Smooth muscle cell of the brain vasculature (primary cell): Measurements from ENCODE around the gene CD151.

Experiments
- DNase-seq: peaks from one replicate; pipeline ENCODE4 v3.0.0-alpha.2; 2012; ENCODE audit warnings: low read depth, low spot score

CD151 gene

GRCh38 chr11:829176-829846 lies 3.4 kb upstream of the CD151 start:
- no peak for DNase-seq

- no peak for DNase-seq
Measured at GRCh38 chr11:829847-830294, 2.9 kb upstream of the CD151 start.

GRCh38 chr11:830295-831117 lies 2.2 kb upstream of the CD151 start:
- no peak for DNase-seq

- no peak for DNase-seq
Measured at GRCh38 chr11:831118-831864, 1.5 kb upstream of the CD151 start.

- DNase-seq: no peak
Measured at GRCh38 chr11:831961-832528, 707 bp upstream of the CD151 start.

GRCh38 chr11:833114-833791 lies 501 bp downstream of the CD151 start:
- no peak for DNase-seq

GRCh38 chr11:833849-834311 lies 1.1 kb downstream of the CD151 start:
- no peak for DNase-seq

- no peak for DNase-seq
Measured at GRCh38 chr11:834371-835316, 1.9 kb downstream of the CD151 start.

- DNase-seq: no peak
Measured at GRCh38 chr11:836274-836673, 3.5 kb downstream of the CD151 start.

- no peak for DNase-seq
Measured at GRCh38 chr11:836700-837099, 3.9 kb downstream of the CD151 start.

GRCh38 chr11:837189-837989 lies 4.6 kb downstream of the CD151 start:
- DNase-seq: no peak

- no peak for DNase-seq
Measured at GRCh38 chr11:837990-838307, 5.2 kb downstream of the CD151 start.

- no peak for DNase-seq
Measured at GRCh38 chr11:838441-839279, 5.9 kb downstream of the CD151 start.

- DNase-seq: no peak
Measured at GRCh38 chr11:839280-839623, 6.5 kb downstream of the CD151 start.

- DNase-seq: no peak
Measured at GRCh38 chr11:839875-840617, 7.3 kb downstream of the CD151 start.

GRCh38 chr11:841981-842369 lies 9.2 kb downstream of the CD151 start:
- no peak for DNase-seq

GRCh38 chr11:842370-843002 lies 9.7 kb downstream of the CD151 start, which contains the start of the genes POLR2L and TSPAN4:
Gene POLR2L, minus strand, starts transcription at chr11:842529. Its CDS starts 21 bp downstream, at chr11:842508.
Gene TSPAN4, plus strand, starts transcription at chr11:842852. Its CDS starts 7,453 bp downstream, at chr11:850305.
- no peak for DNase-seq
